ENCODE data around the gene ADIRF.

The ADIRF gene

GRCh38 chr10:86960003-86960862 lies 8.0 kb upstream of the ADIRF start:
- DNase-seq (ENCODE audit: low spot score): peak; percentile 80
- TF ChIP-seq CTCF (IDR thresholded peaks at IDR 0.05; ENCODE audit: extremely low read depth, missing control alignments): peak; percentile 95

GRCh38 chr10:86960863-86961434 lies 7.3 kb upstream of the ADIRF start:
- DNase-seq (ENCODE audit: low spot score): no peak
- no peak for TF ChIP-seq CTCF (IDR thresholded peaks at IDR 0.05; ENCODE audit: extremely low read depth, missing control alignments)

GRCh38 chr10:86961481-86962091 lies 6.7 kb upstream of the ADIRF start:
- TF ChIP-seq CTCF (IDR thresholded peaks at IDR 0.05; ENCODE audit: extremely low read depth, missing control alignments): no peak
- DNase-seq (ENCODE audit: low spot score): no peak

GRCh38 chr10:86962136-86962980 lies 5.9 kb upstream of the ADIRF start:
- DNase-seq (ENCODE audit: low spot score): no peak
- TF ChIP-seq CTCF (IDR thresholded peaks at IDR 0.05; ENCODE audit: extremely low read depth, missing control alignments): no peak

GRCh38 chr10:86962981-86963310 lies 5.3 kb upstream of the ADIRF start:
- TF ChIP-seq CTCF (IDR thresholded peaks at IDR 0.05; ENCODE audit: extremely low read depth, missing control alignments): no peak
- DNase-seq (ENCODE audit: low spot score): no peak

GRCh38 chr10:86963341-86963919 lies 4.9 kb upstream of the ADIRF start:
- no peak for TF ChIP-seq CTCF (IDR thresholded peaks at IDR 0.05; ENCODE audit: extremely low read depth, missing control alignments)
- no peak for DNase-seq (ENCODE audit: low spot score)

All from GM20000 (cell line).